Fibroblast of the conjunctiva (primary cell): ENCODE results near the gene CFAP74.
"Not testable (repeated sequence)": the region's sequence is repeated elsewhere in the genome, so short reads cannot be mapped to it uniquely, and the experiment has no call there.

Experiments used
- DNase-seq: peaks from one replicate; pipeline ENCODE4 v3.0.0-alpha.2; 2010; ENCODE audit warnings: low read depth

The CFAP74 gene

DNA sequence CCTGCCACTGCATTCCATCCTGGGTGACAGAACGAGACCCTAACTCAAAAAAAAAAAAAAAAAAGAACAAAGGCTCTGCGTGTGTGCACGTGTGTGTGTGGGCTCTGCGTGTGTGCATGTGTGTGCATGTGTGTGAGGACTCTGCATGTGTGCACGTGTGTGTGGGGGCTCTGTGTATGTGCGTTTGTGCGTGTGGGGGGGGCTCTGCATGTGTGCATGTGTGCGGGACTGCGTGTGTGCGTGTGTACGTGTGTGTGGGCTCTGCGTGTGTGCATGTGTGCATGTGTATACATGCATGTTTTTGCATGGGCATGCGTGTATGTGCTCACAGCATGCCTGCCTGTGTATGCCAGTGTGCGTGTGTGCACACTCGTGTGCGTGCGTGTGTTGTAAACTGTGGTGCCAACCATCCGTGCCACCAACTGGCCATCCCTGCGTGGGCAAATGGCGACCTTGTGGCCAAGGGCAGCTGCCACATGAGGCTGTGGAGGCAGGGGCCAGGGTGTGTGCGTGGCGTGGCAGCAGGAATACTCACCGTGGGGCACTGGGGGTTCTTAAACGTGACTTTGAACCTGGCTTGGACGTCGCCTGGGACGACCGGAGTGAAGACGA is 57.7 kb downstream of the CFAP74 start:
- no peak for DNase-seq

DNA sequence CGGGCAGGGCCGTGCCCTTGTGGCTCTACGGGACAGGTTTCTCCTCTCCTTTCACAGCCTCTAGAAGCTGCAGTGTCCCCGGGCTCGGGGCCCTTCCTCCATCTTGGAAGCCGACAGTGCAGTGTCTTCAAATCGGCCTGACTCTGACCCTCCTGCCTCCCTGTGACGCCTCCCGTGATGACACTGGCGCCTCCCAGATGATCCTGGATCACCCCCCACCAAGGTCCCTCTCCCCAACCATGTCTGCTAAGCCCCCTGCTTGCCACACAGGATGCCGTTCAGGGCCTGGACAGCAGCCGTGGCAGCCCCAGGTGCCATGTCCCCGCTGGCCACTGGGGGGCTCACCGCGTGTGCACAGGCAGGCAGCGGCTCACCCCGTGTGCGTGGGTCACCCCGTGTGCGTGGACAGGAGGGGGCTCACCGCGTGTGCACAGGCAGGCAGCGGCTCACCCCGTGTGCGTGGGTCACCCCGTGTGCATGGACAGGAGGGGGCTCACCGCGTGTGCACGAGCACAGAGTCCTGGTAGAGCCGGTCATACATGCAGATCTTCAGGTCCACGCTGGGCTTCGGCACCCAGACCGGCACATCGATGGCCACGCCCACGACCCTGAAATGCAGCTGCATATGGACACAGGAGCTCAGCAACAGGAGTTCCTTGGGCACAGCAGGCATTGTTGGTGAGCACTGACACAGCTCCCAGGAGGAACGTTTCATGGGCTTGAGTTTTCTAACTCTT is 59.6 kb downstream of the CFAP74 start:
- DNase-seq = no peak

DNA sequence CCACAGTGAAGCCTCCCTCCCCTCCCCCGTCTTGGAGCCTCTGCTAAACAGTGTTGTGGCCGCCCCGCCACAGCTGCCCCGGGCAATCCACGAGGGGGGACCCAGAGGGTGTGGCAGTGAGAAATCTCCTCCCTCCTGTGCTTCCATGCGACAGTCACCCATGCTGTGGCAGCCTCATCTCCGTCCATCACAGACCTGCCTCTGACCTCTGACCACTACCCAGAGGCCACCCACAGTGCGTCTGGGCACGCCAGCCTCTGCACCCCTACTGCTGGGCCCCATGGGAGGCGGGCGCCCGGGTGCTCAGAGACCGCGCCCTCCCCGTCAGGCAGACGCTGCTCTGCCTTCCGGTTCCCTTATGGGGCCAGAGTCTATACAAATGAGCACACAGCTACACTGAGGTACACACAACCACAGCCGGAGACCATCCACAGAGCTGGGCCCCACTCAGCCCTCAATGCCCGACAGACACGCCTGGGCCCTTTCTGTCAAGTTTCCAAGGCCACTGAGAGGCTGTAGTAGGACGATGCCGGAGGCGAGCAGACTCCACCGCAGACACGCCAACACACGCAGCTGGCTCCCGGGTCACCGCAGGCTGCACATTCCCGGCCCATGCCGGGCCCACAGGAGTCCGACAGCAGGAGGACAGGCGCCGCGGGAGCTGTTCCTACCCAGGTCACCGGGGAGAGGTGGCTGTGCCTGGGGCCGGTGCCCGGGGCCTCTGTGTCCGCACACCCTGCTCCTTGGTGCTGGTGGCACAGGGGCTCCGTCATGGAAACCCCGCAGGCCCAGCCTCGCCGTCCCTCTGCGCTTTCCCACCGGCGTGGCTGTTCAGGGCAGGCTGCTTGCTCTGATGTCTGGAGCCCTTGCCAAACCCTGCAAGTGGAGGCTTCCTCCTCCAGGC is 60.6 kb downstream of the CFAP74 start:
- DNase-seq = no peak

DNA sequence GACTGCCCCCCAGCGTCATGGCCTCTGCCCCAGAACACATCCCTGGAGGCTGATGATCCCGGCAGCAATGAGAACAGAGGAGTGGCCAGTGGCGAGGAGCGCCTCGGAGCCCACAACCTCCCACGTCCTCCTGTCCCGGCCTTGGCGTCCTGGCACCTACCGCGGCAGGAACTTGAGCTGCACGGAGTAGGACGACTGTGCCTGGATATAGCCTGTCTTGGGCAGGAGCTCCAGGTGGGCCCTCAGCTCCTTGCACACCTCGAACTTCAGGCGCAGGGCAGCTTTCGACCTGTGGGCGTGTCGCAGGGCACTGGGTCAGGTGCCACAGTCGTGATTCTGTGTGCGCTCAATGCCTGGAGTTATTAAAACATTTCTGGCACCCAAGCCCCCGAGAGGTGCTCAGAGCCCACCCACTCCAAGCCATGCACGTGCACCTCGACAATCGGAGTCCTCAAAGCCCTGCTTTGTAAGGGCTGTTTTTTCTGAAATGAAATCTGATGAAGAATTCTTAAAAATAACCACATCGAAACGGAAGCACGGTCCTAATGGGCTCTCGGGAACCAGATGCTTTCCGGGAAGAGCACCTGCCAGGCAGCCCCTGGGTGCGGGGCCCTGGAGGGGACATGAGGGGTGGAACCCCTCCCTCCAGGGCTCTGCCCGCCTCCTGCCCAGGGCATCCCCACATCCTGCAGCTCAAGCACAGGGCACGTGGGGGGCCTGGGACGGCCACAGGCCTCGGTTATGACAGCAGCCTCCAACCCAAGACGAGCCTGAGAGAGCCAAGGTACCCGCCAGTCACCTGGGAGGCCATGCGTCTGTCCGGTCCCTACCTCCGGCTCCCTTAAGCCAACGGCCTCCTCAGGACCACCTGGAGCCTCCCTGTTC is 61.5 kb downstream of the CFAP74 start:
- DNase-seq = no peak

DNA sequence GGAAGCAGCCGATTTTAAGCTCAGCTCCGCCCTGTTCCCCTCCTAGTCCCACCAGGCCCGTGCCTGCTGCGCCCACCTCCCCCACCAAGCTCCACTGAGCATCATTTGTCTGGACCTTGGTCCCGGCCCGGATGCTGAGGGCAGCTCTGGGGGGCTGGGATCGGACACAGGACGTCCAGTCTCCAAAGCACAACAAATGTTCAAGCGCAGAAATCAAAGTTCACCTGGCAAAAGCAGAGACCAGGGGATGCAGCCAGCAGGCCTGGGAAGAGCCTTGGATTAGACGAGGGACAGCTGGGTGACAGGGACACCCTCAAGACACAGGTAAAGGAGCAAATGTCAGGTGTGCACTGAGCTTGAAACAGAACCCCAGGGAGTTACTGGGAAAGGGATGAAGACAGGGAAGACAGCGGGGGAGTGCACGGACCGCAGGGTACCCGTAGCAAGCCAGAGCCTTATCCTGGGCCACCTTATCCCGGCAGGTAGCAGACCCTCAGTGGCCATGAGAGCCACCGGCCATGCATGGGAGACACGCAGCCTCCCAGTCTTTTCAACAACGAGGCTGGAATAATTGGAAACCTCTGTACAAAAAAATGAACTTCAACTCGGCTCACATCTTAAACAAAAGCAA is 62.3 kb downstream of the CFAP74 start:
- DNase-seq = no peak

DNA sequence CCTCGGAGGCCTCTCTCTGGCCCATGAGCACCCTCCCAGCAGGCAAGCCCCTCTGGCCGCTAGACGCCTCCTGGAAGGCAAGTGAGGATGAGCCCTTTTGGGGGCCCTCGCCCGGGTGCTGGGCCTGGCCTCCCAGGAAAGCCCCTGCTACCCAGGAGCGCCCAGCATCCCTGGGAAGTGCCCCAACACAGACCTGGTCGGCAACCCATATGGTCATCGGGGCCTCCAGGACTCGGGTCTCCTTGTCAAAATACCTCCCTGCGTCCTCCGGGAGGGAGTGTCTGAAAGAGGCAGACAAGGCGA is 63.5 kb downstream of the CFAP74 start:
- no peak for DNase-seq

DNA sequence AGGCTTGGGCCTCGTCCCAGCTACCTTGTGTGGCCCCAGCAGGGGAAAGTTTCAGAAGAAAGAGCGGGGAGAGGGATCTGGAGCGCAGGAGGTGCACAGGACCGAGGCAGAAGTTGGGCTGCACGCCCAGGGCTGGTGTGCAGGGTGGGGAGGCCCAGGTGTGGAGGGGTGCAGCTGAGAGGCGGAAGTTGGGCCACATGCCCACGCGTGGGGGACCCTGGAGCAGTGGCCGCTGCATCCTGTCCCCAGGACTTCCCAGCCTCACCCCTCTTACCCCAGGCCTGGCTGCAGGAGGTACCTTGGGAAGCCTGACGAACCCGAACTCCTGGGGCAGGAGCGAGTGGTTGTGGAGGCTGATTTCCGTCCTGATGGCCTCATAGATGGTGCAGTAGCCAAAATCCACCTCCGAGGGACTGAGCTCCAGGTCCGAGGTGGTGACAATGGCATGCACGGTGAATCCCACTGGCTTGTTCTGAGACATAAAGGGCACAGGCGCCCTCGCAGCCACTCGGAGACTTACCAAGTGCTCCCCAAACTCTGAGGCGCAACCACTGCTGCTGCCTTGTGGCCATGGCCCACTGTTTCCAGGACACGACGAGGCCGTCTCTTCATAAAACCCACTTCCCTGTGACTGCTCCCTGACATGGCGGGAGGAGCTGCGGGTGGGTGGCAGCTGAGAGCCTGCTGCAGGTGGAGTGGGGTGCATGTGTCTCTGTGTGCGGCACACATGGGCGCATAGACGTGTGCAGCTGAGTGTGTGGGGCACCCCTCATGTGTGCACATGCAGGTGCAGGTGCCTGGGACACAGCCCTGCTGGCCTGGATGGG is 64.1 kb downstream of the CFAP74 start:
- no peak for DNase-seq

DNA sequence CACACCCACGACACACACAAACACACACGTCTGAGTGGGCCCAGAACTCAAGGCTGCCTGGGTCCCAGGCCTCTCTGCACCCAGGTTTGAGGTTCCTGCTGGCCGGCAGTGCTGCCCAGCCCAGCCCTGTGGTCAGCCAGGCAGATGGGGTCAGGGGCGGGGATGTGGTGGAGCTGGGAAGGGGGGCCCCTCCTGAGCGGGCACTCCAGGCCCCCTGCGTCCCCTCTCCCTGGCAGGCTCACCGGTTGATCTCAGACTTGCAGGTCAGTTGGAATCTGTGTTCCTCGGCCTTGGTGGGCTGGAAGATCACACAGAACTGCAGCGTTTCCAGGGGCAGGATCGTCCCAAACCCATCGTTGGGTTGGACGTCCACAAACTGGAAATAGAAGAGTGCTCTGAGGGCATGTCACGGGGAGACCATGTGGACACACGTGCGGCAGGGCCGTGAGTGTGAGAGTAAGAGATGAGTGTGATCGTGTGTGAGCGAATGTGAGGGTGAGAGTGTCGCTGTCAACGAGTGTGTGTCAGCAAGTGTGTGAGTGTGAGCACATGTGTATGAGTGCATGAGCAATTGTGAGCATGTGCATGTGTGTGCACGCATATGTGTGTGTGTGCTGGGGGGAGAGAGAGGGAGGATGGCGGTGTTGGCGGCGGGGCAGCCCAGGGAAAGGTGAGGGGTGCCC is 64.8 kb downstream of the CFAP74 start:
- DNase-seq = no peak

DNA sequence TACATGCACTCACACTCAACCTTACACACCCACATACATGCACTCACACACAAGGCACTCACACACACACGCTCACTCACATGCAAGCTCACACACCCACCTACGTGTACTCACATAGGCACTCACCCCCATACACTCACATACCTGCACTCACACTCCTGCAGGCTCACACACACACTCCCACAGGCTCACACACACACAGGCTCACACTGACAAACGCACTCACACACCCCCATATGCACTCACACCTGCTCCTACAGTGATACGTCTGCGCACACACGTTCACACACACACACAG is 65.4 kb downstream of the CFAP74 start:
- DNase-seq = no peak

DNA sequence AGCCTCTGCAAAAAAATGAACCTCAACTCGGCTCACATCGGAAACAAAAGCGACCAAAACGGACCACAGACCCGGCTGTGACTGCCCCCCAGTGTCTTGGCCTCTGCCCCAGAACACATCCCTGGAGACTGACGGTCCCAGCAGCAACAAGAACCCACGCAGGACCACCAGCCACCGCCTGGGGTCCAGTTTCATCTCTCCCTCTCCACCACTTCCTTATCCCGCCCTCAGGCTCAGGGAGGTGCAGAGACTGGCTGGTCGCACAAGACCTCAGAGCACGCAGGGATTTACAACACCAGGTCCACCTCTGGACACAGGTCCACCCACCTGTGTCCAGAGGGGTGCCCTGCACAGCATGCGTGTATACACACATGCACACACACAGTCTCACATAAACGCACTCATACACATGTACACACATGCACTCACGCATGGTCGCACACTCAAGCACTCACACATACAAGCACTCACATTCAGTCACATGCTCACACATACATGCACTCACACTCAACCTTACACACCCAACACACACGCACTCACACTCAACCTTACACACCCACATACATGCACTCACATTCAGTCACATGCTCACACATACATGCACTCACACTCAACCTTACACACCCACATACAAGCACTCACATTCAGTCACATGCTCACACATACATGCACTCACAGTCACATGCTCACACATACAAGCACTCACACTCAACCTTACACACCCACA is 65.9 kb downstream of the CFAP74 start:
- no peak for DNase-seq

DNA sequence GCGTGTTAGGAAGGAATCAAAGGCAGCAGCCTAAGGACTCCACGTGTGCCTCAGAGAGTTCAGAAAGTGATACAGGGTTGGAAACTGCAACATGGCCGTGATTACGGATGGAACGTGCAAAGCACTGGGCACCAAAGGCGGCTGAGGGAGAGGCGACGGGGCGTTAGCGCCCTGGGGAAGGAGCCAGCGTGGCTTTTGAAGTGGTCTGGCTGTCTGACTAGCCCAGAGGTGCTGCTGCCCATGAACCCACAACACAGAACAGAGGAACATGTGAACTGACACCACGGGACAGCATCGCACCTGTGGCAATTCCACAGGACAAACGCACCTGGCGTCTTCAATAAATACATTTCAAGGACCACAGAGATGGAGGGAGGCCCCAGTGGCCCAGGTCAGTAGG is 66.5 kb downstream of the CFAP74 start:
- no peak for DNase-seq

DNA sequence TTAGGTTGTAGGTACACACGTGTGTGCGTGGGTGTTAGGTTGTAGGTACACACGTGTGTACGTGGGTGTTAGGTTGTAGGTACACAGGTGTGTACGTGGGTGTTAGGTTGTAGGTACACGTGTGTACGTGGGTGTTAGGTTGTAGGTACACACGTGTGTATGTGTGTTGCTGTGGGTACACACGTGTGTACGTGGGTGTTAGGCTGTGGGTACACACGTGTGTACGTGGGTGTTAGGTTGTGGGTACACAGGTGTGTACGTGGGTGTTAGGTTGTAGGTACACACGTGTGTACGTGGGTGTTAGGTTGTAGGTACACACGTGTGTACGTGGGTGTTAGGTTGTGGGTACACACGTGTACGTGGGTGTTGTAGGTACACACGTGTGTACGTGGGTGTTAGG is 68.7 kb downstream of the CFAP74 start:
- not testable (repeated sequence) for DNase-seq

DNA sequence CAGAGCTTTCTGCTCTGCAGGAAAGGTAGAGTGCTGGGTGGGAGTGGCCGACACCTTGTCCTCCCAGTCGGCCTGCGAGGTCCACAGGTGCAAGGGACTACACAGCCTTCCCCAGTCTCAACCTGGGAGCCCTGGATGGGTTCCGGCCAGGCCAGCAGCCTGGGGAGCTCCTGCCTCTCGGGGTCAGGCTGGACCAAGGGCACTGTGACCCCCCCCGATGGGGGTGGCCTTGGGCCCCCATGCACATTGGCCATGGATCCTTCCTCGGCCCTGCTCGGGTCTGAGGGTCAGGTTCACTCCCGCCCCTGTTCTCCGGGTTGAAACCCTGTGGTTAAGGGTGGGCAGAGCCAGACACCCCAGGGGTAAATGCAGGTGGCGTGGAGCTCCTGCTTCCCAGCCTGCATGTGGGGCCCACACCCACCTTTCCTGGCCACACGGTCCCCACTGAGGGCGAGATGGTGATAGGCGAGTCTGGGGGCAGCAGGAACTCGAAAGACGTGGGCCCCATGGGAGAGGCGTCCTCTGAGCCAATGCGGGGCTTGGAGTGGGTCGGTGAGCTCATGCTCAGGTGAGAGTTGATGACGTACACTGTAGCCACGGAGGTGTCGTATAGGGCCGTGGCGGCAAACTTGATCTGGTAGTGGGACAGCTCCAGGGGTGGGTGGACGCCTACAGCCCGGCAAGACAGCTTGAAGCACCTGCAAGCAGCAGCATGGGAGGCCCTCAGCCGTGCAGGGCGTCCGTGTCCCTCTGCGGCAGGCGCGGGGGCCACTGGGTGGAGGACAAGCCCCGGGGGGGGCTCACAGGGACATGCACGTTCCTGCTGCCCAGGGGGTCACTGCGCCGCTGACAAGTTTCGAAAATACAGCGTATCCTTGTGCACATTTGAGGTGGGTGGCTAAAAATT is 73.7 kb downstream of the CFAP74 start:
- no peak for DNase-seq

DNA sequence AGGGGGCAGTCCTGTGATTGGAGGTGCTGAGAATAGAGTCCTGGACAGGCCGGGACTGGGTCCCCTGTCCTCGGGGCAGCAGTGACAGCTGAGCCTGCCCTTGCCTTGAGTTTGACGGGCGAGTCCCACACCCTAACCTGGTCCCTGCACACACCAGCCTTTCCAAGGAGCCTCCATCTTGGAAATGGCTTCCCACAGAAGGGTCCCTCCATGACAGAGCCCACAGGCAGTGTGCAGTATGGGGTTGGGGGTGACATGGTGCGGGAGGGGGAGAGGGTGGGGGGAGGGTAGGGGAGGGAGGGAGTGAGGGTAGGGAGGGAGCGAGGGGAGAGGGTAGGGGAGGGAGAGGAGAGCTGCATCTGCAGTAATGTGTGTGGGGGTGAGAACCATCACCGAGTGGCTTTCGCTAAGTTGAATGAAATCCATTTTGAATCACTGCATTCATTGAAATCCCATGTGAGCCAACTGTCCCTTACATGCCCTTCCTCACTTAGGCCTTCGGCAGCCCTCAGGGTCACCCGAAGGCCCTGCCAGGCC is 74.4 kb downstream of the CFAP74 start:
- DNase-seq = no peak

DNA sequence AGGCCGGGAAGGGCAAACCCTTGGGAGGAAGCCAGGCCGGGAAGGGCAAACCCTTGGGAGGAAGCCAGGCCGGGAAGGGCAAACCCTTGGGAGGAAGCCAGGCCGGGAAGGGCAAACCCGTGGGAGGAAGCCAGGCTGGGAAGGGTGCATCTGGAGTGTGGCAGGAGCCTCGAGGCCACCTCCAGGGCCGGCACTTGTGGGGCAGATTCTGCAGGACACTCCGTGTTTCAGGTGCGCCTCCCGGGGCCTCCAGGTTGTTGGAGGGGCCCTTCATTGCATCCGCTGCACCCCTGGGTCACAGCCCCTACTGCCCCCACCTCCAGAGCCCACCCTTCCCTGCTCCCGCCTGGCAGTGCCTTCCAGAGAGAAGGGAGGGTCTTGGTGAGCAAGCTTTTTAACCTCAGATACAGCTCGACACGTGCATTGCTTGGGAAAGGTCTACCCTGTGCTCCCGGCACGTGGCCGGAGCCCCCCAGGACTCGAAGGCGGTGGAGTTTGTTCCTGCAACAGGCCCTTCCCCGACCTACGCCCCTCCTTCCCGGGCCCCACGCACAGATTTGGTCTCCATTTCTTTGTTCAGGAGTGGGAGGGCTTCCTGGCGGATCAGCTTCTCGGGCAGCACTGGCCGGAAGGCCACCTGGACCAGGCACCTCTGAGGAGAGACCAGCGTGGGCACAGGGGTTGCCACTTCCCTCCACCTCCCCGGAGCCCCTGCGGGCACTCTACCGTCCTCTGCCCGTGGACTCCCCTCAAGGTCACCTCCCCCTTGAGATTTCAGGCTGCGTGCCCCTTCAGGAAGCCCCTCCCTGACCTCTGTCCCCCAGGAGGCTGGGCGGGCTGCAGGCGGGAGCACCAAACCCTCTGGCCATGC is 75.1 kb downstream of the CFAP74 start:
- no peak for DNase-seq

DNA sequence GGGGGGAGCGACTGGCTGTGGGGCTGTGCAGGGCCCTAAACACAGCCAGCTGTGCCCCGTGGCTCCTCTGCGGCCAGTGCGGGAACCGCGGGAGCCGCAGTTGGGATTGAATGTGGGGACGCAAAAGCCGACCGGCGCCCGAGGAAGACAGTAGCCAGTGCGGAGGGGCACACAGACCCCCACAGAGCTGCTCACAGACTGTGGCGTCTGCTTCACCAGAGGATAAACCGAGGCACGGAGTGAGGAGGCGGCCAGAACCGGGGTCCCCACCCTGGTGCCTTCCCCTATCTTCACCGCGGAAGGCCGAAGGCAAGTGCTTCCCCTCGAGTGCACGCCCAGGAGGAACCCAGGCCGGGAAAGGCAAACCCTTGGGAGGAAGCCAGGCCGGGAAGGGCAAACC is 75.8 kb downstream of the CFAP74 start:
- DNase-seq = no peak

DNA sequence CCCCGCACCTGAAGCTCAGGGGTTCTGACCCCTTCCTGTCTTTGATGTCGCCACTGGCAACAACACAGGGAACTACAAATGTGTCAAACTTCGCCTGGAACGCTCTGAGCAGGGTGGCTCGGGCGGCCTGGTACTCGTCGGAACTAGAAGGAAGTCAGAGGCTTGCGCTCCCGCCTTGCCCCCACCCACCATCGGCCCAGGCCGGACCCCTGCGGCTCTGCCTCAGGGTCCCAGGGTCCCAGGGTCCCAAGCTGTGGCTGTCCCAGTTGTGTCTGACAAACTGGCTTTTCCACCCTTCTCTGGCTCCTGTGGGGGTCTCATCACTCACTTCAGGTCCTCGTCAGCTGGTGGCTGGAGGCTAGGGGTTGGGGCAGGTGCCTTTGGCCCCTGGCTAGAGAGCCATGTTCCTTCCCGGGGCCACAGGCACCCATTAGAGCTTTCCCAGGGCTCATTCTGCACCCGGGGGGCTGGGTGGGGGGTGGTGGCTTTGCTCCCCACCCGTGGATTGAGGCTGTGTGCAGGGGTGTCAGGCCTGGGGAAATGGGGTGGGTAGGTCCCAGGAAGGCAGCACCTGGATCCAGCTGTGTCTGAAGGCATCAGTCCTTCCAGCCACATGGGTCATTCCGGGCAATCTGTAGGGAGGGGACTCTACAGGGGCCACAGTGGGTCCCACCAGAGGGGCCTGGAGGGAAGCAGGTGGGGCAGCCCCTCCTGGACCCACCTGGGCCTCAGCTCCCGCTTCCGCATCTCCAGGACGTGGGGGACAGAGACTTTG is 76.5 kb downstream of the CFAP74 start:
- no peak for DNase-seq
